ENCODE measurements around the gene SLC22A14.

SLC22A14 gene

GRCh38 chr3:38346587-38347410 is 64.7 kb downstream of the SLC22A14 start, which contains the start of gene XYLB:
Gene XYLB (plus strand): TSS chr3:38346785. CDS start chr3:38346869, 84 bp downstream.
- DNase-seq: peak; percentile 75

- DNase-seq: no peak
Observed at GRCh38 chr3:38347421-38348200, 65.5 kb downstream of the SLC22A14 start.

- DNase-seq: no peak
Observed at GRCh38 chr3:38348903-38349302, 66.8 kb downstream of the SLC22A14 start.

- DNase-seq: no peak
Observed at GRCh38 chr3:38349684-38350359, 67.7 kb downstream of the SLC22A14 start.

GRCh38 chr3:38353151-38353550 is 71.1 kb downstream of the SLC22A14 start:
- DNase-seq: no peak

- DNase-seq: no peak
Observed at GRCh38 chr3:38354588-38355330, 72.7 kb downstream of the SLC22A14 start.

GRCh38 chr3:38359038-38359437 is 76.9 kb downstream of the SLC22A14 start:
- no peak for DNase-seq

- no peak for DNase-seq
Observed at GRCh38 chr3:38360345-38360744, 78.3 kb downstream of the SLC22A14 start.

GRCh38 chr3:38361496-38361895 is 79.4 kb downstream of the SLC22A14 start:
- DNase-seq: no peak

GRCh38 chr3:38362825-38363224 is 80.7 kb downstream of the SLC22A14 start:
- no peak for DNase-seq

- no peak for DNase-seq
Observed at GRCh38 chr3:38364721-38365400, 82.8 kb downstream of the SLC22A14 start.

GRCh38 chr3:38365469-38366062 is 83.5 kb downstream of the SLC22A14 start:
- no peak for DNase-seq

GRCh38 chr3:38366082-38366481 is 84.0 kb downstream of the SLC22A14 start:
- DNase-seq: no peak

- DNase-seq: no peak
Observed at GRCh38 chr3:38367779-38368178, 85.7 kb downstream of the SLC22A14 start.
